HG02884 (cell line): ENCODE data around the gene EXOSC7.
"Not testable (repeated sequence)": the region's sequence is repeated elsewhere in the genome, so short reads cannot be mapped to it uniquely, and the experiment has no call there.

Experiments used
- ATAC-seq: cut with Tn5 transposase; IDR thresholded peaks from one replicate; pipeline ENCODE4 v1.9.1; 2021; ENCODE audit warnings: mild to moderate bottlenecking, moderate library complexity; ENCODE audit not compliant: unreplicated experiment

EXOSC7 gene

DNA sequence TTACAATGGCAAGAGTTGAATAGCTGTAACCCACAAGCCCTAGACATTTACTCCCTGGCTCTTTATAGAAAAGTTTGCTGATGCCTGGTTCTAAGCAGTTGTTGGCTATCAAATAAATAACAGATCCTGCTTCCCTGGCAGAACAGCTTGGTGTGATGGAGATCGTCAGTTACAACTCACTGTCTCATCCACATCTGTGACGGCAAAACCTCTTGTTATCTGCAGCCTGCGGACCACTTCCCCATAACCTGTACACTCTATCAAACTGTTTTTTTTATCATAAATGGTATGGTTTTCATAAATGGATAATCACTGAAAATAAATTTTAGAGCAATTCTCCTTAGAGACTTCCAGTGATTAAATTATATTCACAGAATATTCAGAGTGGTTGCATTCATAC, 14.2 kb upstream of the EXOSC7 start:
- ATAC-seq, result no peak

DNA sequence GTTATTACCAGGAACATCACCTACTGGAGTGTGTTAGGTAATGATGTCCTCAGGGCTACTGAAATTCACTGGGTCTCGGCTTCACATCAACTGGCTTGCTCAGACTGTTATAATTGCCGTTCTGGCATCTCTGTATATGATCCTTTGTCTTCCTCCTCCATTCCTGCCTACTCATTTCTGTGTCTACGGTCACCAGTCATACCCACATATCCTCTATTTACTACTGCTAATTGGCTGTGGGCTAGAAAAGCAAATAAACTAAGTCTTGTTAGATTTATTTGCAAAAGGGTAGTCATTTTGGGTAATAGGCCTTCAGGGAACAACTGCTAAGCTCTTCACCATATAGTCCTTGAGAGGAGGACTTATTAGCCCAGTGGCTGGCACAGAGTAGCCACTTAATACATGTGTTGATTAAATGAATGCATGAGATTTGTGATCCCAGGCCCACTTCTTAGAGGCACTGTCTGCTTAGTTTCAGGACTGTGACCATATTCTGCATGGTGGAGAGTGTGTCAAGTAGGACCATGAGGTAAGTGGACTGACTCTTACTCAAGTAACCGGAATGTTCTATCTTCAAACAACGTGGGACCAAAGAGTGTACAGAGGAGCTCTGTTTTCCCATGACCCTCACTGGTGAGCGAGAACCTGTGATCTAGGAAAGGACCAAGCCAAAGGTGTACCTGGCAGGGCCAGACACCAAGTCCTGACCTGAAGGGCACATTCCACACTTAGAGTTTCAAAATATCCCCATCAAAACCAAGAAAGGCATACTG, 13.2 kb upstream of the EXOSC7 start:
- ATAC-seq, result no peak

GRCh38 chr3:44963571-44964325, 12.3 kb upstream of the EXOSC7 start:
- ATAC-seq, result no peak

GRCh38 chr3:44965165-44965564, 10.9 kb upstream of the EXOSC7 start:
- ATAC-seq, result no peak

- no peak for ATAC-seq
These were observed 9.2 kb upstream of the EXOSC7 start for GRCh38 chr3:44966795-44967278.

DNA sequence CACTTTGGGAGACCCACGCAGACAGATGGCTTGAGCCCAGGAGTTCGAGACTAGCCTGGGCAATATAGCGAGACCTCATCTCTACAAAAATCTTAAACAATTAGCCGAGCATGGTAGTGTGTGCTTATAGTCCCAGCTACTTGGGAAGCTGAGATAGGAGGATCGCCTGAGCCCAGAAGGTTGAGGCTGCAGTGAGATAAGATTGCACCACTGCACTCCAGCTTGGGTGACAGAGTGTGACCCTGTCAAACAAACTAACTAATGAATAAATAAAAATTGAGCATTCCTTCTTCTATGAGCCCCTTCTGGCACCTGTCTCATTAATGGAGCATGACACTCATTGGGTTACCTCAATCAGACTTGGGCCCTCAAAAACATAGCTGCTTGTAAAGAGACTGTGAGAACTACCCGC, 7.6 kb upstream of the EXOSC7 start:
- ATAC-seq, result no peak

DNA sequence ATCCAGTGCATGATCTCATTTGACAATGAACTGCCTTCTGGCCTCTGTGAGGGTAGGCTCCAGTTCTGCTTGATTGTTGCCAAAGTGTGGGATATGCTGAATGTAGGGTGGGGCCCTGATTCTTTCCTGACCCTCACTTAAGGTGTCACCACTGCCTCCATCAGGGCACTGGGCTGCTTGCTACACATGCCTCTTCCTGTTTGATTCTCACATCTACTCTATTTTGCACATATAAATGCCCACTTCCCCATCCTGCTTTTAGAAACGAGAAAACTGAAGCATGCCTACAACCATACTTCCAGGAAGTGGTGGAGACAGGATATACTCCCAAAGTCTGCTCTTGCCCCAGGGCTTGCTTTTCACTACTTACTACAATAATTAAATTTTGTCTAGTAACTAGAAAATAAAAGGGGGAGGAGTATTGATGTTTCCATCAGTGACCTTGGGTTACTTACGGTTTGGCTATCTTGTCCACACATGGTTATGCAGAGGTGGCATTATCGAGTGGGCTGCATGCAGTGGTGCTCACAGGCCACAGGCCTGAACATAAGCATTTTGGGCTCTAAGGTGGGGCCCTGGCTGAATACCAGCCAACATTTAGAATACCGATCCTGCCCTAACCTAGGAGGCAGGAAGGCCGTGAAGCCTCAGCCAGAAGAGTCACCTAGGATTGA, 6.8 kb upstream of the EXOSC7 start:
- no peak for ATAC-seq

- ATAC-seq, result no peak
These were observed 6.2 kb upstream of the EXOSC7 start for GRCh38 chr3:44969828-44970179.

- ATAC-seq, result no peak
These were observed 5.0 kb upstream of the EXOSC7 start for GRCh38 chr3:44970926-44971490.

- no peak for ATAC-seq
These were observed 1.6 kb upstream of the EXOSC7 start for GRCh38 chr3:44974416-44974815.

DNA sequence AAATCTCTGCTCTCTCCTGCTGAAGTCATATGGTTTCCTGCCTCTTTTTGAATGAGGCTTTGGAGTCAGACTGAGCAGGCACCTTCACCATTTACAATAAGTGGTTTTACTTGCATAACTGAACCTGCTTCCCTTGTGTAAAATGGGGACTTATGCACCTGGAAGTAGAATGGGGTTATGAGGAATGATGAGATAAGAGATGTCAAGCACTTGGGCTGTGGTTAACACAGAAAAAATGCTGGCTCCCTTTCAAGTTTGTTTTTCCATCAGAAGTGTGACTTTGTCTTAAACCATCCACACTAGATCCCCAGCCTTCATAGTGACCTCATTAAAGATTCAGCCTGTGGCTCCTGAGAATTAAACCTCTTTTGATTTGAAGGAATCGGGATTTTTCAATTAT, 5.2 kb downstream of the EXOSC7 start:
- ATAC-seq, result no peak

- no peak for ATAC-seq
These were observed 5.7 kb downstream of the EXOSC7 start for GRCh38 chr3:44981751-44982150.

- ATAC-seq, result no peak
These were observed 6.8 kb downstream of the EXOSC7 start for GRCh38 chr3:44982817-44983216.

- no peak for ATAC-seq
These were observed 7.5 kb downstream of the EXOSC7 start for GRCh38 chr3:44983484-44983941.

- no peak for ATAC-seq
These were observed 8.3 kb downstream of the EXOSC7 start for GRCh38 chr3:44984335-44984734.

DNA sequence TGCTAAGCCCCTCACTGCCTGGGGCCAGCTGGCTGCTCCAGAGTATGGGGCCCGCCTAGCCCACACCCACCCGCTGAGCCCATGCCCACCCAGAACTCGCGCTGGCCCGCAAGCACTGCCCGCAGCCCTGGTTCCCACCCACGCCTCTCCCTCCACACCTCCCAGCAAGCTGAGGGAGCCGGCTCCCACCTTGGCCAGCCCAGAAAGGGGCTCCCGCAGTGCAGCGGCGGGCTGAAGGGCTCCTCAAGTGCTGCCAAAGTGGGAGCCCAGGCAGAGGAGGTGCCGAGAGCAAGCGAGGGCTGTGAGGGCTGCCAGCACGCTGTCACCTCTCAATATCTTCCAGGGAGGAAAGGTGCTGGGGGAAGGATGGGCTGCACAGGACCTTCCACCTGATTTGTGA, 10.3 kb downstream of the EXOSC7 start:
- ATAC-seq, result not testable (repeated sequence)

DNA sequence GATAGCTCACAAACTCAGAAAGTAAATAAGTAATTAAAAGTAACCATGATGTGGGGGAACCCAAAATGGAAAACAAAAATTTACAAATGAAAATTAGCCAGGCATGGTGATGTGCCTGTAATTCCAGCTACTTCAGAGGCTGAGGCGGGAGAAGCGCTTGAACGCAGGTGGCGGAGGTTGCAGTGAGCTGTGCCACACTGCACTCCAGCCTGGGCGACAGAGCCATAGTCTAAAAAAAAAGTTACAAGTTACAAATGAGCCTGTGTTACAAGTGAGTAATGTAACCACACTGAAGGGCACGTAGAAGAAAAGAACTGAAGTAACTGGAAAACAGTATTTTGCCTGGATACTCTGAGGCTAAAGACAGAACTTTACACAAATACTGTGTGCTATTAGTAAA, 11.3 kb downstream of the EXOSC7 start:
- no peak for ATAC-seq

- ATAC-seq, result no peak
These were observed 12.0 kb downstream of the EXOSC7 start for GRCh38 chr3:44988073-44988472.

DNA sequence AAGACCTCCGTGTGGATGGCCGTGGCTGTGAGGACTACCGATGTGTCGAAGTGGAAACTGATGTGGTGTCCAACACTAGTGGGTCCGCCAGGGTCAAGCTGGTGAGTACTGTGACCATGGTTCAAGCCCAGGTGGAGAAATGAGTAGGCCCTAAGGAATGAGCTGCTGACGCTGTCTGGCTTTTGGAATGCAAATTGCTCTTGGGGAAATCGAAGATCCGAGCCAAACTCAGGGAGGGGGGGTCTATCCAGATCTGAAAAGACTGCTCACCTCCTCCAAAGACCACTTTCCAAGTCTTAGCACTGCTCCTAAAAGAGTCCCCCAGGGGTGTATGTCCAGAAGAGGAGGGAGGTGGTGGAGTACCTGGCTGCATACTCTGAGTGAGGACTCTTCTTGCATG, 13.1 kb downstream of the EXOSC7 start:
- no peak for ATAC-seq

GRCh38 chr3:44989636-44990373, 13.8 kb downstream of the EXOSC7 start:
- no peak for ATAC-seq

- ATAC-seq, result no peak
These were observed 15.3 kb downstream of the EXOSC7 start for GRCh38 chr3:44991326-44991725.
